DMS153 treated with DMSO at 0.1 percent for 48 hours (cell line): ENCODE measurements around the gene SELENOT.
"Not testable (repeated sequence)": the region's sequence is repeated elsewhere in the genome, so short reads cannot be mapped to it uniquely, and the experiment has no call there.

Experiments used
- DNase-seq: peaks from one replicate; lab custom pipeline; 2025; ENCODE audit not compliant: unreplicated experiment; lab: John Stamatoyannopoulos, UW

The SELENOT gene, protein sequence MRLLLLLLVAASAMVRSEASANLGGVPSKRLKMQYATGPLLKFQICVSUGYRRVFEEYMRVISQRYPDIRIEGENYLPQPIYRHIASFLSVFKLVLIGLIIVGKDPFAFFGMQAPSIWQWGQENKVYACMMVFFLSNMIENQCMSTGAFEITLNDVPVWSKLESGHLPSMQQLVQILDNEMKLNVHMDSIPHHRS

DNA sequence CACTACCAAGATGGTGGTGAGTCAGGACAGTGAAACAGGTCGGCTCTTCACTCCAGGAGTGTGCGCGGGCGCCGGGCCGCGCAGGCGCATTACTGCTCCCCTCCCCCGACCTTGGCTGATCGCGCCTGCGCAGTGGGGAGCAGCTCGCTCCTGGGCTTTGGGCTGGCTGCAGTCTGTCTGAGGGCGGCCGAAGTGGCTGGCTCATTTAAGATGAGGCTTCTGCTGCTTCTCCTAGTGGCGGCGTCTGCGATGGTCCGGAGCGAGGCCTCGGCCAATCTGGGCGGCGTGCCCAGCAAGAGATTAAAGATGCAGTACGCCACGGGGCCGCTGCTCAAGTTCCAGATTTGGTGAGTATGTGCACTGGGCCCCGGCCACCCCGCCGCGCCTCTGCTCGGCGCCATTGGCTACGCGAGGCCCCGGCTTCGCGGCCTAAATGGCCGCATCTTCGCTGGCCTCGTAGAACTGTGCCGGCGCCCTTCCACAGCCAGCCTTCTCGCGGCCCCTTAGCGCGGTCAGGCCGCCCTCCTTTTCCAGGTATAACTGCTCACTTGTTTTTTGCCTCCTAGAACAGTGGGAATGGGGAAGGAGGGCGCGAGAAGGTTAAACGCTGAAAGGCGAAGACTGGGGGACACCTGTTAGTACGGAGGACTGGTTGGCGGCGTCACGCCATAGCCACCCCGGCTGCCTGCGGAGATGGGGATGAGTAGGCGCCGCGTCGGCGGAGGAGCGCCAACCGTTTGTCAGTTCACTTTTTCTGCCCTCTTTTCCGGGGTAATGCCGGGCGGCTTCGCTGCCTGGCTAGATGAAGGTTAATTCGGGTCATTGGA lies at the start of gene SELENOT:
SELENOT (plus strand) TSS at position 169 of the 827 bp plus-strand sequence; CDS start at position 211, 42 bp downstream.
- peak; percentile 97 for DNase-seq

DNA sequence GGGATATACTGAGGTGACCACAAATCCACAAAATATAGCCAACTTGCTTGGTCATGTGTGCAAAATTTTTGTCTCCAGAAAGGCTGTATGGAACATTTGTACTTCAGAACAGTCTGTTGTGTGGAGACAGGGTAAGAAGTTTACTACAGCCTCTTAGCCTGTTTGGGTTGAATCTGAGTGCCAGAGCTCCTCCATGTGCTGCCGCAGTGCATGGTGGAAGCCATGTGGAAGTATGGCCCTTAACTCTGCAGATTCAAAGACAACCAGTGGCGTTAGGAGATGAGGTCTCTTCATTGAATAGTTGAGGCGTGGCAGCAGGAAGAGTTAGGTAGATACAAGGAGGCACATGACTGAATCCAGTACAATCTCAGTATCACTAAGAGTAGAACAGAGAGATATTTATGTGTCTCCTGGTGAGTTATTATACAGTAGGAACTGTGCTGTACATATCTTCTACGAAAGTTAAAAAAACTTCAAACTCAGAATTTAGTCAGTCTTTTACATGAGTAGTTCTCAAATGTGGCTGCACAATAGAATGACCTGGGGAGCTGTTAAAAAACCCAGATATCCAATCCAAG lies 47.2 kb upstream of the SELENOT start:
- DNase-seq: no peak

GRCh38 chr3:150556792-150557191 lies 46.3 kb upstream of the SELENOT start:
- no peak for DNase-seq

DNA sequence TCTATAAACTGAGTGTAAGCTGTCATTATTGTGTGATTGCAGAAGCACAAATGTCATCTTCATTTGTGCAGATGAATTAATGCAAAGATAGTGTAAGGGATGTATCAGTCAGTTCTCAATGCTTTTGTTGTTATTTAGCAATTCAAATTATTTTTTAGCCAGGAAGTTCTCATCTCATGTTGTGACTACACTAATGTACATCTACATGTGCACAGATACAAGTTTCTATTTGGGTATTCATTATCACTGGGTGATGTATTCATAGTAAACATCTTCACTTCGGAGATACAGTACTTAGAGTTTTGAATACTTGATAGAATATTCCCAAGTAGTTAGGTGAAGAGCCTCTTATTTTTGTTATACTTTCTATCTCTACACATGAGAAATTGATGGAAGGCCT lies 45.4 kb upstream of the SELENOT start:
- no peak for DNase-seq

DNA sequence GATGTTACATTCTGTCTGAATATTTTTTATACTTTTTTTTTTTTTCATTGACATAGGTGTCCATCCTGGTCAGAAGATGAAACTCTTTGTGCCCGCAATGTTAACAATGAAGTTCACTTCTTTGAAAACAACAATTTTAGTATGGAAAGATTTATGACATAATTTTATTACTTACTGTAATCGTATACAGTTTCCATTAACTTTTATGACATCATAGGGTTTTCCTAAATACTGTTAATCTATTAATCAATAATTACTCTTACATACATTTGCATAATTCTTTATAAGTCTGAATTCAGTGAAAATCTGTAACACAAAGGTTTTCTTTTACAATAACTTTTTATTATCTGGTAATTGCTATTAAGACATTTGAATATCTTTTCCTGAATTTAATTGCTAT lies 38.9 kb upstream of the SELENOT start:
- no peak for DNase-seq

GRCh38 chr3:150567328-150567727 lies 35.8 kb upstream of the SELENOT start:
- no peak for DNase-seq

GRCh38 chr3:150577855-150578254 lies 25.3 kb upstream of the SELENOT start:
- no peak for DNase-seq

DNA sequence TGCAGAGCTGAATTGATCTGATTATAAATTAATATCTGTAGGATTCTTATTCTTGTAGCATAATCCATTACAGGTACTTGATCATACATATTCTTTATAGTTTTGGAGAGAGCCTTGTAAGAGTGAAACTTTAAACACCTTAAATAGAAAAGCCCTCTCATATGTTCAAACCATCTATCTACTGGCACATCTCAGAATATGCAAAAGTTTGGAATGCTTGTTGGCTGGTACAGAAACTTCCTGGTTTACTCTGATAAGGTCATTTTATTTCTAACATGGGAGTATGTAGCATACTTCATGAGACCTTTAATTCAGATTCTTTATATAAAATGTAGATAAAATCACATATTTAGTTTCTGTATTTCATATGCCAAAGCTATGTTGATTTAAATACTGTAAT lies 21.9 kb upstream of the SELENOT start:
- DNase-seq: no peak

- no peak for DNase-seq
Measured at GRCh38 chr3:150582620-150583019, 20.5 kb upstream of the SELENOT start.

- no peak for DNase-seq
Measured at GRCh38 chr3:150583028-150583427, 20.1 kb upstream of the SELENOT start.

DNA sequence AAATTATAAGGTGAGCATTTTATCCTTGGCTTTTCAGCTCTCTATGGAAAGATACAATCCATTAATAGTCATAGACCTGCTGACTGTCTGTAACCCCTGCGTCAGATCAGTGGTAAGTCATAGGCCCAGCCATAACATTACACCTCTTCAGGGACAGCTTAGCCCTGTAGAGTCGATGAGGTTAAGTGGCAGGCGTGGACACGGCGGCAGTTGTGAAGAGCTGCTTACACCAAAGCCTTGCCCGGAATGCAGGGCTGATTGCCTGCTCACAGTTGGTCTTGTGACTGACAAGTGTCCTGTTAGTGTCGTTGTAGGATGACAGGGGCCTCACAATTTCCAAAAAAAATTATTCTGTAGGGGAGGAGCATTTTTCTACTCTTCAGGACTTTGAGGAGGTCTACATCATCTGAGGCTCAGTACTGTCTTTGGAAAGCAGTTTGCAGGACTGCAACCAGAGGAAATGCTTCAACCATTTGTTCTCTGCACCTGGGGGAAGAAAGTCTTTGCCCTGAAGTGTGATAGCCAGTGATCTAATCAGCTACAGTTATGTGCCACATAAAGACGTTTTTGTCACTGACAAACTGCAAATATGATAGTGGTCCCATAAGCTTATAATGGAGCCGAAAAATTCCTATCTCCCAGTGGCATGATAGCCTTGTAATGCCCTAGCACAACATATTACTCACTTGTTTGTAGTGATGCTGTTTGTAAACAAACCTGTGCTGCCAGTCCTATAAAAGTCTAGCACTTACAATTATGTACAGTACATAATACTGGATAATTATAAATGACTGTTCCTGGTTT lies 14.9 kb upstream of the SELENOT start:
- no peak for DNase-seq

DNA sequence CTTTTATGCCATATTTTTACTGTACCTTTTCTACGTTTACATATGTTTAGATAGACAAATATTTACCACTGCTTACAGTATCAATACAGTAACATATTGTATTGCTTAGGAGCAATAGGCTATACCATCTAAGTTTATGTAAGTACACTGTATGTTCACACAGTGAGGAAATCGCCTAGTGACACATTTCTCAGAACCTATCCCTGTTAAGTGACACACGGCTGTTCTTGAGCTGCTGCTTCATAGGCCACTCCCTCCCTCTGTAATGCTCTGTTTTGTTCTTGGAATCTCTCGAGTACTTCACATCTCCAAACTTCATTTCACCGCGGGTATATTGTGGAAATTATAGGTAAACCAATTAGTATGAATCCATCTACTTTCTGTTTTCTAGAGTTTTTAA lies 13.4 kb upstream of the SELENOT start:
- no peak for DNase-seq

DNA sequence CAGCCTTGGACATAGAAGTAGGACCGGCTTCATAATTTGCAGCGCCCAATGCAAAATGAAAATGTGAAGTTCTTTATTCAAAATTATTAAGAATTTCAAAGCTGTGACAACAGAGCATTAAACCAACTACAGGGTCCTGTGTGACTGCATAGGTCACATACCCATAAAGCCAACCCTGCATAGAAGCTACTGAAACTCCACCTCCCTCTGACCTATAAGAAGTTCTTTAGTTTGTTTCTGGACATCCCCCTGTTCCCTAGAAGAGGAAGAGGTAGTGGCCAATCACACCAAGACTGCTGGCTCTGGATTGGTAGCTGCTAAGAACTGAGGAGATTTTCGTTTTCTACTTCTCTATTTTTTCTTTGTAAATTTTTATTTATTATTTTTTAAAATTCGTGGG lies 9.0 kb upstream of the SELENOT start:
- no peak for DNase-seq

- DNase-seq: no peak
Measured at GRCh38 chr3:150597646-150598045, 5.5 kb upstream of the SELENOT start.

GRCh38 chr3:150599611-150600297 lies 3.4 kb upstream of the SELENOT start:
- DNase-seq: no peak

GRCh38 chr3:150600647-150601530 lies 2.2 kb upstream of the SELENOT start:
- DNase-seq: not testable (repeated sequence)

DNA sequence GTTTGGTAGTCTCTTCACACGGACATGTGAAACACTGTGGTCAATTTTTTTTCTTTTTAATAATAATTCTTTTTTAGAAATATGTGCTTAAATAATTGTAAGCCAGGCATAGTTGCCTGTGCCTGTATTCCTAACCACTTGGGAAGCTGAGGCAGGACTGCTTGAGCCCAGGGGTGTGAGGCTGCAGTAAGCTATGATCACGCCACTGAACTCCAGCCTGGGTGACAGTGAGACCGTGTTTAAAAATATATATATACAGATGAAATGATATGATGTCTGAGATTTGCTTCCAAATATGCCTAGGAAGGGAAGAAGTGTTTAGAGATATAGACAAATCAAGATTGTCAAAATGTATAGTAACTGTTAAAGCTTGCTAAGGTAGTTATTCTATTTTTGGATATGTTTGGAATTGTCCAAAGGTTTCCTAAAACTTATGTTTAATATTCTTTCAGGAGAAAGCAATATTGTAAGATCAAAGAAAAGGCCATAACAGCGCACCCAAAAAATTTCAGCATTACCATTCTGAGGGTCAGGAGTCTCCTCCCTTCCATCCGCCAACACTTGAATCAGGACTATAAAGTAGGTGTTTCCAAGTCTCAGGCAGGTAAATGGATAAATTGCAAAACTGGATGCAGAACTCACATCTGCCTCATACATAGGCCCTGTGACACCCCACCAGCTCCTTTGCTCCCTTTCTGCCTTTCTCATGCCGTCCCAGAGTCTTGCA lies 532 bp upstream of the SELENOT start:
- DNase-seq: no peak

GRCh38 chr3:150603980-150604319 lies 829 bp downstream of the SELENOT start:
- DNase-seq: no peak

GRCh38 chr3:150605998-150606641 lies 3.0 kb downstream of the SELENOT start:
- DNase-seq: no peak
